Measurements from ENCODE around the gene WNT7B.

GRCh38 chr22:46018859-46019258, 41.9 kb upstream of the WNT7B start:
- TF ChIP-seq ATF3 (IDR thresholded peaks at IDR 0.05; ENCODE audit: insufficient read depth, low read depth, low read length) (no peak), TBP (IDR thresholded peaks at IDR 0.05; ENCODE audit: low read depth, low read length) (no peak), POLR2A (IDR thresholded peaks at IDR 0.05; ENCODE audit: control extremely low read depth in 1 of 2, low read depth in 2 of 2, low read length in 2 of 2) (no peak), CTCF (IDR thresholded peaks at IDR 0.05; ENCODE audit: control extremely low read depth in 1 of 3, insufficient read depth in 1 of 3, low read depth in 1 of 3, low read length in 3 of 3) (no peak), EGR1 (IDR thresholded peaks at IDR 0.05; ENCODE audit: borderline replicate concordance, low read depth, low read length) (no peak), TEAD4 (IDR thresholded peaks at IDR 0.05; ENCODE audit: low read depth, low read length) (no peak), USF2 (IDR thresholded peaks at IDR 0.05; ENCODE audit: low read length) (no peak), RFX5 (IDR thresholded peaks at IDR 0.05; ENCODE audit: borderline replicate concordance, low read depth, low read length) (no peak), POLR2AphosphoS5 (IDR thresholded peaks at IDR 0.05; ENCODE audit: low read depth, low read length) (no peak), BCL11A (IDR thresholded peaks at IDR 0.05; ENCODE audit: low read depth in 2 of 2, low read length in 2 of 2) (no peak), EZH2 (IDR thresholded peaks at IDR 0.05; ENCODE audit: low read depth, low read length, severe bottlenecking) (no peak), RXRA (IDR thresholded peaks at IDR 0.05; ENCODE audit: insufficient read depth, low read depth, low read length) (no peak), EP300 (IDR thresholded peaks at IDR 0.05; ENCODE audit: borderline replicate concordance in 1 of 2, low read depth in 2 of 2, low read length in 2 of 2) (no peak), ZNF274 (IDR thresholded peaks at IDR 0.05; ENCODE audit: borderline replicate concordance, extremely low read depth, low read length) (no peak)
